Liver (tissue), 9 donors: ENCODE measurements around the gene UBE3D. TPM values are rescaled to one million over a fixed set of nuclear protein-coding genes. Genes with fewer than 3 reads are reported as not detected.
A peak's percentile ranks its signal among the peaks of the same experiment; 100 is the strongest.

Experiments
- DNase-seq: peaks from one replicate; pipeline ENCODE4 v3.0.0-alpha.2; 2017; ENCODE audit warnings: low spot score
- H3K27ac ChIP-seq, 2 donors: one replicate each; pipeline ENCODE4 v1.7.0; 2013; ENCODE audit warnings: inconsistent platforms in 2 of 2, low read length in 2 of 2, control low read depth in 1 of 2, low read depth in 1 of 2, mild to moderate bottlenecking in 1 of 2
- H3K27me3 ChIP-seq, 4 donors: one replicate each; pipeline versions ENCODE4 v1.6.1 to v1.7.0; 2013; ENCODE audit warnings: low read length in 3 of 4, inconsistent platforms in 1 of 4, mild to moderate bottlenecking in 1 of 4, moderate library complexity in 1 of 4; ENCODE audit not compliant: control insufficient read depth in 4 of 4, insufficient read depth in 4 of 4
- H3K36me3 ChIP-seq, 4 donors: one replicate each; pipeline versions ENCODE4 v1.6.1 to v1.7.0; 2013; ENCODE audit warnings: low read length in 3 of 4, mild to moderate bottlenecking in 3 of 4, low read depth in 1 of 4, moderate library complexity in 1 of 4; ENCODE audit not compliant: control insufficient read depth in 4 of 4, insufficient read depth in 3 of 4
- H3K4me1 ChIP-seq, 4 donors: one replicate each; pipeline versions ENCODE4 v1.6.1 to v1.7.0; 2013; ENCODE audit warnings: low read length in 3 of 4, mild to moderate bottlenecking in 3 of 4, moderate library complexity in 1 of 4; ENCODE audit not compliant: control insufficient read depth in 4 of 4, insufficient read depth in 4 of 4
- H3K4me3 ChIP-seq, 3 donors: one replicate each; pipeline versions ENCODE4 v1.6.1 to v1.7.0; 2013; ENCODE audit warnings: low read length in 3 of 3, control low read depth in 1 of 3, low read depth in 1 of 3, mild to moderate bottlenecking in 1 of 3
- H3K9ac ChIP-seq, 2 donors: one replicate each; pipeline ENCODE4 v1.7.0; 2013; ENCODE audit warnings: low read length in 2 of 2, mild to moderate bottlenecking in 2 of 2, moderate library complexity in 2 of 2, control low read depth in 1 of 2, low read depth in 1 of 2
- H3K9me3 ChIP-seq, 4 donors: one replicate each; pipeline versions ENCODE4 v1.6.1 to v1.7.0; 2013; ENCODE audit warnings: low read length in 3 of 4; ENCODE audit not compliant: control insufficient read depth in 4 of 4
- ATF3 ChIP-seq: IDR thresholded peaks from 2 replicates; pipeline ENCODE4 v1.6.1; 2016; ENCODE audit warnings: antibody characterized with exemption
- CTCF ChIP-seq: fragments of 150-350 bp; IDR thresholded peaks from 2 replicates; pipeline ENCODE4 v1.5.1; 2017; ENCODE audit warnings: improper control_type of control experiment, low read depth, low read length; ENCODE audit not compliant: missing input control
- EGR1 ChIP-seq, 2 donors: IDR thresholded peaks; 2 replicates each; pipeline ENCODE4 v1.6.1; 2016 to 2018; ENCODE audit warnings: antibody characterized with exemption in 2 of 2, low read depth in 2 of 2
- FOXA2 ChIP-seq: IDR thresholded peaks from 2 replicates; pipeline ENCODE4 v1.6.1; 2016; ENCODE audit warnings: antibody characterized with exemption
- GABPA ChIP-seq, 2 donors: IDR thresholded peaks in 1 of 2; conservative IDR thresholded peaks in 1 of 2; 2 replicates each; pipeline ENCODE4 v1.6.1; 2016; ENCODE audit warnings: antibody characterized with exemption in 2 of 2, mild to moderate bottlenecking in 1 of 2, moderate library complexity in 1 of 2
- HNF4A ChIP-seq, 2 donors: conservative IDR thresholded peaks; 2 replicates each; pipeline ENCODE4 v1.6.1; 2016; ENCODE audit warnings: antibody characterized with exemption in 2 of 2, mild to moderate bottlenecking in 2 of 2
- HNF4G ChIP-seq: IDR thresholded peaks from 2 replicates; pipeline ENCODE4 v1.6.1; 2016; ENCODE audit warnings: antibody characterized with exemption
- JUND ChIP-seq, 2 donors: IDR thresholded peaks; 2 replicates each; pipeline ENCODE4 v1.6.1; 2016; ENCODE audit warnings: antibody characterized with exemption in 2 of 2
- NR2F2 ChIP-seq: IDR thresholded peaks from 2 replicates; pipeline ENCODE4 v1.6.1; 2016; ENCODE audit warnings: antibody characterized with exemption
- RAD21 ChIP-seq, 2 donors: IDR thresholded peaks; 2 replicates each; pipeline ENCODE4 v1.6.1; 2016; ENCODE audit warnings: antibody characterized with exemption in 2 of 2, mild to moderate bottlenecking in 2 of 2
- REST ChIP-seq: IDR thresholded peaks from 2 replicates; pipeline ENCODE4 v1.6.1; 2016; ENCODE audit warnings: antibody characterized with exemption, mild to moderate bottlenecking
- RXRA ChIP-seq, 2 donors: IDR thresholded peaks; 2 replicates each; pipeline ENCODE4 v1.6.1; 2017 to 2018; ENCODE audit warnings: antibody characterized with exemption in 2 of 2, mild to moderate bottlenecking in 1 of 2
- SP1 ChIP-seq: IDR thresholded peaks from 2 replicates; pipeline ENCODE4 v1.6.1; 2018; ENCODE audit warnings: antibody characterized with exemption, mild to moderate bottlenecking
- TAF1 ChIP-seq: conservative IDR thresholded peaks from 2 replicates; pipeline ENCODE4 v1.6.1; 2016; ENCODE audit warnings: antibody characterized with exemption, mild to moderate bottlenecking
- YY1 ChIP-seq: IDR thresholded peaks from 2 replicates; pipeline ENCODE4 v1.6.1; 2016; ENCODE audit warnings: antibody characterized with exemption, mild to moderate bottlenecking
- ZBTB33 ChIP-seq: IDR thresholded peaks from 2 replicates; pipeline ENCODE4 v1.6.1; 2016; ENCODE audit warnings: antibody characterized with exemption
- WGBS: extraction: QIAGEN DNeasy Blood & Tissue Kit; methylation state at CpG from one replicate; pipeline ENCODE4 v1.1.7; 2013; 5-methylcytosine and 5-hydroxymethylcytosine counted together
- polyA plus RNA-seq, 2 donors: library from polyadenylated mRNA; stranded (reverse) in 1 of 2; unstranded in 1 of 2; fragments of 200-250 nt in 1 of 2; fragments of >200 nt in 1 of 2; fragmentation: Nextera tagmentation in 1 of 2; extraction: Ambion mirVana in 1 of 2; gene quantifications; one replicate each; pipeline versions ENCODE4 v1.2.1 to v1.2.3, GENCODE V29; 2013 to 2015
- total RNA-seq, 2 donors: library from RNA; depleted of rRNA; stranded (reverse); fragments of >200 nt; gene quantifications; one replicate each; pipeline ENCODE4 v1.2.3, GENCODE V29; 2014
- donor health status: healthy.
- donor health status: healthy.
- donor health status: healthy.
- donor health status: healthy.
- donor health status: healthy.

The UBE3D gene
- total and polyA plus RNA-seq, 4 donors = 0.78 to 6.4 (median 1.9) TPM

- peaks cover 0 to under 1% (median 0%) of the 10 kb centered on the region in 4 donors for H3K36me3 ChIP-seq
- WGBS = 57% methylated on average over 6 of the region's 6 CpGs
- H3K27me3 ChIP-seq = no peaks in the 10 kb centered on the region
- H3K9ac ChIP-seq = no peak overlapping the region
- DNase-seq = no peak
- H3K4me1 ChIP-seq = peaks cover 0 to 26% (median 8%) of the 10 kb centered on the region in 4 donors
- TF ChIP-seq YY1 (no peak), HNF4A (conservative IDR thresholded peaks at IDR 0.05) (no peak), JUND (IDR thresholded peaks at IDR 0.05) (no peak), RAD21 (IDR thresholded peaks at IDR 0.05) (no peak), SP1 (no peak), CTCF (no peak), FOXA2 (no peak), REST (no peak), ZBTB33 (no peak), HNF4G (no peak), NR2F2 (no peak), RXRA (IDR thresholded peaks at IDR 0.05) (no peak), GABPA (IDR thresholded peaks at IDR 0.05 in 1 of 2, conservative IDR thresholded peaks at IDR 0.05 in 1 of 2) (no peak), TAF1 (no peak), ATF3 (no peak), EGR1 (IDR thresholded peaks at IDR 0.05; ENCODE audit: low read depth in 2 of 2) (no peak)
- H3K9me3 ChIP-seq = no peaks in the 10 kb centered on the region
- H3K4me3 ChIP-seq = peak overlapping the region in 2 of 3 donors; percentile 70 to 95
- H3K27ac ChIP-seq = peak overlapping the region; percentile 95 to 96
These were observed 3.0 kb upstream of the UBE3D start for GRCh38 chr6:83068616-83069015.
